HepG2 (cell line): Measurements from ENCODE around the gene COG5. TPM values are rescaled to one million over a fixed set of nuclear protein-coding genes. Genes with fewer than 3 reads are reported as not detected.

ENCODE experiments used
- ATAC-seq: fragments of 200-7000 bp; cut with Tn5 transposase; 3 replicates; pipeline ENCODE4 v1.9.1; 2020; ENCODE audit warnings: mild to moderate bottlenecking, moderate library complexity
- BruUV-seq: library from RNA; stranded (reverse); fragments of 400-500 nt; replicated peaks from 2 replicates; lab custom pipeline; 2021; lab: Mats Ljungman, UMichigan
- CTCF ChIA-PET: fragments of 300-600 bp; formaldehyde crosslinking; extraction: SDS; loops from one replicate; lab custom pipeline; 2021; ENCODE audit warnings: low total read pairs, inconsistent platforms, low intra/inter-chr PET ratio; lab: Yijun Ruan, JAX
- POLR2A ChIA-PET: fragments of 350-600 bp; sonication (Branson Sonifier 250); formaldehyde crosslinking; loops from one replicate; lab custom pipeline; 2020; ENCODE audit warnings: antibody characterized with exemption, inconsistent platforms; lab: Yijun Ruan, JAX
- DNase-seq: peaks from one replicate; pipeline ENCODE4 v3.0.0-alpha.2; 2015; ENCODE audit warnings: low spot score
- FAIRE-seq: peaks from 3 replicates; lab custom pipeline; 2011; peaks lifted over from hg19 to GRCh38; lab: Jason Lieb, UNC
- H2AFZ ChIP-seq: one replicate; pipeline ENCODE4 v1.6.1; 2011; ENCODE audit warnings: low read length, inconsistent platforms
- H3K27ac ChIP-seq: fragments of 300-600 bp; 3 replicates; pipeline ENCODE4 v1.8.0; 2011; ENCODE audit warnings: mixed run types, mild to moderate bottlenecking, mixed read lengths, low read length, inconsistent platforms; ENCODE audit not compliant: insufficient read depth; ENCODE audit errors: extremely low read length
- H3K27me3 ChIP-seq, 2 experiments: fragments of 200-600 bp in 1 of 2; 2 replicates in 1 of 2; 3 replicates in 1 of 2; pipeline versions ENCODE4 v1.6.0 to v1.8.0; 2011; ENCODE audit warnings: low read length in 2 of 2, mild to moderate bottlenecking in 2 of 2, moderate library complexity in 2 of 2, inconsistent platforms in 1 of 2; ENCODE audit not compliant: insufficient read depth in 2 of 2, control insufficient read depth in 1 of 2
- H3K36me3 ChIP-seq, 2 experiments: fragments of 200-600 bp in 1 of 2; replicated peaks in 1 of 2; 2 replicates in 1 of 2; 3 replicates in 1 of 2; pipeline versions ENCODE4 v1.5.1 to v1.8.0; 2011; ENCODE audit warnings: low read length in 2 of 2, inconsistent platforms in 1 of 2; ENCODE audit not compliant: insufficient read depth in 2 of 2, control insufficient read depth in 1 of 2
- H3K4me1 ChIP-seq: 2 replicates; pipeline ENCODE4 v1.5.1; 2012; ENCODE audit warnings: low read length, inconsistent platforms; ENCODE audit not compliant: insufficient read depth
- H3K4me2 ChIP-seq: 2 replicates; pipeline ENCODE4 v1.6.0; 2011; ENCODE audit warnings: low read depth, low read length, inconsistent platforms
- H3K4me3 ChIP-seq, 3 experiments: fragments of 200-600 bp in 1 of 3; sonication (generic), shearing (Covaris generic) in 1 of 3; replicated peaks in 1 of 3; 2 replicates each; pipeline ENCODE4 v1.5.1; 2011 to 2016; ENCODE audit warnings: low read length in 3 of 3, inconsistent platforms in 2 of 3, low read depth in 2 of 3, mild to moderate bottlenecking in 2 of 3, control low read depth in 1 of 3, mixed read lengths in 1 of 3; ENCODE audit not compliant: insufficient read depth in 1 of 3
- H3K79me2 ChIP-seq: one replicate; pipeline ENCODE4 v1.6.1; 2011; ENCODE audit warnings: low read length, inconsistent platforms; ENCODE audit not compliant: insufficient read depth
- H3K9ac ChIP-seq: 2 replicates; pipeline ENCODE4 v1.6.0; 2011; ENCODE audit warnings: mild to moderate bottlenecking, low read depth, low read length, inconsistent platforms; ENCODE audit not compliant: insufficient read depth
- H3K9me3 ChIP-seq: 2 replicates; pipeline ENCODE4 v1.5.1; 2012; ENCODE audit warnings: mild to moderate bottlenecking, low read length
- H4K20me1 ChIP-seq: 2 replicates; pipeline ENCODE4 v1.6.0; 2011; ENCODE audit warnings: inconsistent platforms, mild to moderate bottlenecking, low read length, moderate library complexity; ENCODE audit not compliant: insufficient read depth
- MAFG ChIP-seq: sonication (generic); formaldehyde crosslinking; IDR thresholded peaks from 2 replicates; pipeline ENCODE4 v1.5.1; 2020; ENCODE audit warnings: mild to moderate bottlenecking, missing genetic modification reagents
- NFRKB ChIP-seq: fragments of 450-650 bp; IDR thresholded peaks from 2 replicates; pipeline ENCODE4 v1.6.1; 2017
- PPARG ChIP-seq: conservative IDR thresholded peaks from 2 replicates; pipeline ENCODE4 v1.6.1; 2016; ENCODE audit warnings: missing biosample characterization, missing genetic modification reagents
- RAD21 ChIP-seq: fragments of 450-650 bp; formaldehyde crosslinking; IDR thresholded peaks from 2 replicates; pipeline ENCODE4 v1.5.0; 2020; ENCODE audit warnings: mild to moderate bottlenecking
- ZNF556 ChIP-seq: sonication (generic); formaldehyde crosslinking; IDR thresholded peaks from 2 replicates; pipeline ENCODE4 v1.4.0; 2020; ENCODE audit warnings: mild to moderate bottlenecking, missing genetic modification reagents, borderline replicate concordance
- WGBS: methylation state at CpG from one replicate; pipeline ENCODE4 v1.1.6; 2017; ENCODE audit warnings: low lambda C conversion rate; 5-methylcytosine and 5-hydroxymethylcytosine counted together
- in situ Hi-C: cut with HindIII; loops from 2 replicates; pipeline ENCODE4 v1.10.0; 2017; ENCODE audit warnings: low pct_unique_long_range_greater_than_20kb; ENCODE audit not compliant: extremely low pct_ligation_motif_present
- intact Hi-C: fragments of 100-400 bp; cut with micrococcal nuclease; formaldehyde crosslinking; loops from one replicate; pipeline ENCODE4 v1.10.0; 2022; ENCODE audit not compliant: unreplicated experiment
- polyA plus RNA-seq, 8 experiments: library from polyadenylated mRNA; depleted of rRNA in 3 of 8; stranded (reverse) in 7 of 8; unstranded in 1 of 8; fragments of >200 nt; fragmentation: Illumina TruSeq in 4 of 8; extraction: Trizol in 4 of 8; gene quantifications; 2 replicates each; pipeline versions ENCODE4 v1.2.1 to v1.2.3, GENCODE V29; 2011 to 2016; ENCODE audit warnings: low read depth in 4 of 8, missing spikeins in 1 of 8, mixed read lengths in 1 of 8; ENCODE audit not compliant: insufficient read depth in 1 of 8
- total RNA-seq, 5 experiments: library from RNA; depleted of rRNA; stranded (reverse); fragments of >200 nt; fragmentation: Illumina TruSeq; extraction: Trizol; gene quantifications; 2 replicates each; pipeline ENCODE4 v1.2.3, GENCODE V29; 2016; ENCODE audit warnings: low read depth in 1 of 5
- TF ChIP-seq, protein P1 (sequence below): sonication (generic); formaldehyde crosslinking; IDR thresholded peaks from 2 replicates; pipeline ENCODE4 v1.4.0; 2020; ENCODE audit warnings: missing genetic modification reagents, borderline replicate concordance
- TF ChIP-seq, protein P2 (sequence below): sonication (generic); formaldehyde crosslinking; IDR thresholded peaks from 2 replicates; pipeline ENCODE4 v1.8.1; 2023; ENCODE audit warnings: mild to moderate bottlenecking, inconsistent platforms, moderate library complexity, missing genetic modification reagents, borderline replicate concordance
- TF ChIP-seq, protein P3 (sequence below): sonication (generic); formaldehyde crosslinking; IDR thresholded peaks from 2 replicates; pipeline ENCODE4 v1.8.0; 2022; ENCODE audit warnings: low read depth, missing genetic modification reagents

The COG5 gene
- total and polyA plus RNA-seq, 2 of the 13 experiments (the other 11 are each of a cell fraction or from before 2014, with no cell fraction given) = 20.4 to 31.3 TPM

DNA sequence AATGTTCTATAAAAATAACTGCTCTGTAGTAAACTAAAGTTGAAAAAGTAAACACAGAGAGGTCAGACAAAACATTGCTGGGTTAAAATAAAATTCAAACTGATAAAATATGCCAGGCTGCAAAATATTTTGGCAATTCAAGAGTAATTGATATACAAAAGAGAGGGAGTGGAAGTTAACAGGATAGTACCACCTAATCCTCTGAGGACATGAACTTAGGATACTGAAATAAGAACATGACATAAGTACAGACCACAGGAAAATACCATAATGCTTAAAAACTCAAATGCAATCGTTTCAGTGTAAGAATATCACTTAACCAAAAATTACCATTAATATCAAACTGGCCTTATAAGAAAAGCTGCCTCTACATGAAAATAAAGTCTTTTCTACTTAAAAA, 131.5 kb downstream of the COG5 start:
- Histone ChIP-seq H3K9me3 (no peaks in the 10 kb centered on the region), H4K20me1 (no peaks in the 10 kb centered on the region), H3K27me3 (no peaks in the 10 kb centered on the region)
- in situ Hi-C loops (no loop called here), intact Hi-C loops (no loop called here)
- WGBS = 96% methylated on average over 1 of the region's 1 CpG
- DNase-seq = no peak
- no peak for FAIRE-seq
- POLR2A ChIA-PET = no interaction called here
- no peak for TF ChIP-seq MAFG (CRISPR knock-in tag)
- TF ChIP-seq ZNF556 (CRISPR knock-in tag) = no peak
- TF ChIP-seq, protein P1, sequence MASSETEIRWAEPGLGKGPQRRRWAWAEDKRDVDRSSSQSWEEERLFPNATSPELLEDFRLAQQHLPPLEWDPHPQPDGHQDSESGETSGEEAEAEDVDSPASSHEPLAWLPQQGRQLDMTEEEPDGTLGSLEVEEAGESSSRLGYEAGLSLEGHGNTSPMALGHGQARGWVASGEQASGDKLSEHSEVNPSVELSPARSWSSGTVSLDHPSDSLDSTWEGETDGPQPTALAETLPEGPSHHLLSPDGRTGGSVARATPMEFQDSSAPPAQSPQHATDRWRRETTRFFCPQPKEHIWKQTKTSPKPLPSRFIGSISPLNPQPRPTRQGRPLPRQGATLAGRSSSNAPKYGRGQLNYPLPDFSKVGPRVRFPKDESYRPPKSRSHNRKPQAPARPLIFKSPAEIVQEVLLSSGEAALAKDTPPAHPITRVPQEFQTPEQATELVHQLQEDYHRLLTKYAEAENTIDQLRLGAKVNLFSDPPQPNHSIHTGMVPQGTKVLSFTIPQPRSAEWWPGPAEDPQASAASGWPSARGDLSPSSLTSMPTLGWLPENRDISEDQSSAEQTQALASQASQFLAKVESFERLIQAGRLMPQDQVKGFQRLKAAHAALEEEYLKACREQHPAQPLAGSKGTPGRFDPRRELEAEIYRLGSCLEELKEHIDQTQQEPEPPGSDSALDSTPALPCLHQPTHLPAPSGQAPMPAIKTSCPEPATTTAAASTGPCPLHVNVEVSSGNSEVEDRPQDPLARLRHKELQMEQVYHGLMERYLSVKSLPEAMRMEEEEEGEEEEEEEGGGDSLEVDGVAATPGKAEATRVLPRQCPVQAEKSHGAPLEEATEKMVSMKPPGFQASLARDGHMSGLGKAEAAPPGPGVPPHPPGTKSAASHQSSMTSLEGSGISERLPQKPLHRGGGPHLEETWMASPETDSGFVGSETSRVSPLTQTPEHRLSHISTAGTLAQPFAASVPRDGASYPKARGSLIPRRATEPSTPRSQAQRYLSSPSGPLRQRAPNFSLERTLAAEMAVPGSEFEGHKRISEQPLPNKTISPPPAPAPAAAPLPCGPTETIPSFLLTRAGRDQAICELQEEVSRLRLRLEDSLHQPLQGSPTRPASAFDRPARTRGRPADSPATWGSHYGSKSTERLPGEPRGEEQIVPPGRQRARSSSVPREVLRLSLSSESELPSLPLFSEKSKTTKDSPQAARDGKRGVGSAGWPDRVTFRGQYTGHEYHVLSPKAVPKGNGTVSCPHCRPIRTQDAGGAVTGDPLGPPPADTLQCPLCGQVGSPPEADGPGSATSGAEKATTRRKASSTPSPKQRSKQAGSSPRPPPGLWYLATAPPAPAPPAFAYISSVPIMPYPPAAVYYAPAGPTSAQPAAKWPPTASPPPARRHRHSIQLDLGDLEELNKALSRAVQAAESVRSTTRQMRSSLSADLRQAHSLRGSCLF = no peak
- TF ChIP-seq RAD21 (CRISPR knock-in tag) = no peak
- TF ChIP-seq NFRKB = no peak
- no peak for TF ChIP-seq PPARG (CRISPR knock-in tag)
- TF ChIP-seq, protein P2, sequence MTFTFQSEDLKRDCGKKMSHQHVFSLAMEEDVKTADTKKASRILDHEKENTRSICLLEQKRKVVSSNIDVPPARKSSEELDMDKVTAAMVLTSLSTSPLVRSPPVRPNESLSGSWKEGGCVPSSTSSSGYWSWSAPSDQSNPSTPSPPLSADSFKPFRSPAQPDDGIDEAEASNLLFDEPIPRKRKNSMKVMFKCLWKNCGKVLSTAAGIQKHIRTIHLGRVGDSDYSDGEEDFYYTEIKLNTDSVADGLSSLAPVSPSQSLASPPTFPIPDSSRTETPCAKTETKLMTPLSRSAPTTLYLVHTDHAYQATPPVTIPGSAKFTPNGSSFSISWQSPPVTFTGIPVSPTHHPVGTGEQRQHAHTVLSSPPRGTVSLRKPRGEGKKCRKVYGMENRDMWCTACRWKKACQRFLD (CRISPR knock-in tag) = no peak
- TF ChIP-seq, protein P3, sequence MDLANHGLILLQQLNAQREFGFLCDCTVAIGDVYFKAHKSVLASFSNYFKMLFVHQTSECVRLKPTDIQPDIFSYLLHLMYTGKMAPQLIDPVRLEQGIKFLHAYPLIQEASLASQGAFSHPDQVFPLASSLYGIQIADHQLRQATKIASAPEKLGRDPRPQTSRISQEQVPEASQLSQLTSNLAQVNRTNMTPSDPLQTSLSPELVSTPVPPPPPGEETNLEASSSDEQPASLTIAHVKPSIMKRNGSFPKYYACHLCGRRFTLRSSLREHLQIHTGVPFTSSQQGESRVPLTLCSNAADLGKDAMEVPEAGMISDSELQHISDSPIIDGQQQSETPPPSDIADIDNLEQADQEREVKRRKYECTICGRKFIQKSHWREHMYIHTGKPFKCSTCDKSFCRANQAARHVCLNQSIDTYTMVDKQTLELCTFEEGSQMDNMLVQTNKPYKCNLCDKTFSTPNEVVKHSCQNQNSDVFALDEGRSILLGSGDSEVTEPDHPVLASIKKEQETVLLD (CRISPR knock-in tag) = no peak
- TF ChIP-seq, all 625 proteins: peak for 0
- no peak overlapping the region for H2AFZ ChIP-seq
- no peak for ATAC-seq
- H3K36me3 ChIP-seq = peaks cover 0 to 3% of the 10 kb centered on the region in 2 experiments; a peak in 1 of 5 replicates
- no peak overlapping the region for H3K4me2 ChIP-seq
- no TSS peak for BruUV-seq
- H3K79me2 ChIP-seq = no peaks in the 10 kb centered on the region
- H3K4me3 ChIP-seq = no peak overlapping the region
- CTCF ChIA-PET = no interaction called here
- H3K9ac ChIP-seq = no peak overlapping the region
- no peak overlapping the region for H3K27ac ChIP-seq
- no peaks in the 10 kb centered on the region for H3K4me1 ChIP-seq
